Measurements from ENCODE around the gene MCRIP1. TPM values are rescaled to one million over a fixed set of nuclear protein-coding genes. Genes with fewer than 3 reads are reported as not detected.

The MCRIP1 gene
- total and polyA plus RNA-seq, 7 donors, result 37.0 to 129 (median 116) TPM

- H3K27me3 ChIP-seq, result no peaks in the 10 kb centered on the region
- peak; percentile 84 for DNase-seq
- intact Hi-C loops (cut with DNase I), result no loop called here
- no peaks in the 10 kb centered on the region for H3K9me3 ChIP-seq
- peaks cover 0 to 69% (median 55%) of the 10 kb centered on the region in 4 donors for H3K4me1 ChIP-seq
- WGBS, 2 donors, result 61 to 72% methylated on average over 30 of the region's 30 CpGs
- H3K4me3 ChIP-seq, result no peak overlapping the region
- TF ChIP-seq POLR2AphosphoS5 (IDR thresholded peaks at IDR 0.05) (no peak), CTCF (IDR thresholded peaks at IDR 0.05) (no peak), EP300 (IDR thresholded peaks at IDR 0.05) (no peak), POLR2A (IDR thresholded peaks at IDR 0.05) (no peak)
- peak overlapping the region; percentile 98 to 100 (median 99) for H3K27ac ChIP-seq
- H3K36me3 ChIP-seq, result peaks cover 8 to 39% (median 18%) of the 10 kb centered on the region in 4 donors
Measured at GRCh38 chr17:81868674-81869220, 35.7 kb upstream of the MCRIP1 start.

GRCh38 chr17:81867991-81868673 is 35.0 kb upstream of the MCRIP1 start:
- H3K27me3 ChIP-seq, result no peaks in the 10 kb centered on the region
- no peak overlapping the region for H3K4me3 ChIP-seq
- WGBS, 2 donors, result 40 to 66% methylated on average over 28 of the region's 28 CpGs
- H3K36me3 ChIP-seq, result peaks cover 8 to 39% (median 18%) of the 10 kb centered on the region in 4 donors
- peaks cover 0 to 71% (median 55%) of the 10 kb centered on the region in 4 donors for H3K4me1 ChIP-seq
- peak overlapping the region; percentile 98 to 100 (median 99) for H3K27ac ChIP-seq
- no peak for DNase-seq
- H3K9me3 ChIP-seq, result no peaks in the 10 kb centered on the region
- TF ChIP-seq POLR2AphosphoS5 (IDR thresholded peaks at IDR 0.05), result peak in 1 of 4 donors; percentile 11
- no peak for TF ChIP-seq EP300 (IDR thresholded peaks at IDR 0.05)
- intact Hi-C loops (cut with DNase I), result no loop called here

GRCh38 chr17:81867170-81867990 is 34.3 kb upstream of the MCRIP1 start:
- no peak overlapping the region for H3K4me3 ChIP-seq
- H3K27ac ChIP-seq, result peak overlapping the region; percentile 98 to 100 (median 99)
- no peaks in the 10 kb centered on the region for H3K9me3 ChIP-seq
- H3K4me1 ChIP-seq, result peaks cover 0 to 70% (median 51%) of the 10 kb centered on the region in 4 donors
- peaks cover 8 to 39% (median 18%) of the 10 kb centered on the region in 4 donors for H3K36me3 ChIP-seq
- intact Hi-C loops (cut with DNase I), result no loop called here
- no peaks in the 10 kb centered on the region for H3K27me3 ChIP-seq
- DNase-seq, result no peak
- 25 to 49% methylated on average over 23 of the region's 23 CpGs for WGBS, 2 donors
- no peak for TF ChIP-seq CTCF (IDR thresholded peaks at IDR 0.05)
- TF ChIP-seq POLR2AphosphoS5 (IDR thresholded peaks at IDR 0.05), result peak in 2 of 4 donors; percentile 11 to 44

GRCh38 chr17:81866440-81867169 is 33.5 kb upstream of the MCRIP1 start:
- no peaks in the 10 kb centered on the region for H3K9me3 ChIP-seq
- DNase-seq, result no peak
- peaks cover 8 to 39% (median 18%) of the 10 kb centered on the region in 4 donors for H3K36me3 ChIP-seq
- TF ChIP-seq POLR2AphosphoS5 (IDR thresholded peaks at IDR 0.05) (peak in 1 of 4 donors; percentile 1), CTCF (IDR thresholded peaks at IDR 0.05) (no peak)
- intact Hi-C loops (cut with DNase I), result no loop called here
- peak overlapping the region; percentile 98 to 100 (median 99) for H3K27ac ChIP-seq
- H3K4me3 ChIP-seq, result no peak overlapping the region
- H3K27me3 ChIP-seq, result no peaks in the 10 kb centered on the region
- 59 to 76% methylated on average over 18 of the region's 18 CpGs for WGBS, 2 donors
- H3K4me1 ChIP-seq, result peaks cover 0 to 70% (median 54%) of the 10 kb centered on the region in 4 donors
